Liver (tissue), 9 donors: ENCODE results near the gene GMPR. TPM values are rescaled to one million over a fixed set of nuclear protein-coding genes. Genes with fewer than 3 reads are reported as not detected.

Experiments used
- DNase-seq: peaks from one replicate; pipeline ENCODE4 v3.0.0-alpha.2; 2017; ENCODE audit warnings: low spot score
- H3K27ac ChIP-seq, 2 donors: one replicate each; pipeline ENCODE4 v1.7.0; 2013; ENCODE audit warnings: inconsistent platforms in 2 of 2, low read length in 2 of 2, control low read depth in 1 of 2, low read depth in 1 of 2, mild to moderate bottlenecking in 1 of 2
- H3K27me3 ChIP-seq, 4 donors: one replicate each; pipeline versions ENCODE4 v1.6.1 to v1.7.0; 2013; ENCODE audit warnings: low read length in 3 of 4, inconsistent platforms in 1 of 4, mild to moderate bottlenecking in 1 of 4, moderate library complexity in 1 of 4; ENCODE audit not compliant: control insufficient read depth in 4 of 4, insufficient read depth in 4 of 4
- H3K36me3 ChIP-seq, 4 donors: one replicate each; pipeline versions ENCODE4 v1.6.1 to v1.7.0; 2013; ENCODE audit warnings: low read length in 3 of 4, mild to moderate bottlenecking in 3 of 4, low read depth in 1 of 4, moderate library complexity in 1 of 4; ENCODE audit not compliant: control insufficient read depth in 4 of 4, insufficient read depth in 3 of 4
- H3K4me1 ChIP-seq, 4 donors: one replicate each; pipeline versions ENCODE4 v1.6.1 to v1.7.0; 2013; ENCODE audit warnings: low read length in 3 of 4, mild to moderate bottlenecking in 3 of 4, moderate library complexity in 1 of 4; ENCODE audit not compliant: control insufficient read depth in 4 of 4, insufficient read depth in 4 of 4
- H3K4me3 ChIP-seq, 3 donors: one replicate each; pipeline versions ENCODE4 v1.6.1 to v1.7.0; 2013; ENCODE audit warnings: low read length in 3 of 3, control low read depth in 1 of 3, low read depth in 1 of 3, mild to moderate bottlenecking in 1 of 3
- H3K9ac ChIP-seq, 2 donors: one replicate each; pipeline ENCODE4 v1.7.0; 2013; ENCODE audit warnings: low read length in 2 of 2, mild to moderate bottlenecking in 2 of 2, moderate library complexity in 2 of 2, control low read depth in 1 of 2, low read depth in 1 of 2
- H3K9me3 ChIP-seq, 4 donors: one replicate each; pipeline versions ENCODE4 v1.6.1 to v1.7.0; 2013; ENCODE audit warnings: low read length in 3 of 4; ENCODE audit not compliant: control insufficient read depth in 4 of 4
- ATF3 ChIP-seq: IDR thresholded peaks from 2 replicates; pipeline ENCODE4 v1.6.1; 2016; ENCODE audit warnings: antibody characterized with exemption
- CTCF ChIP-seq: fragments of 150-350 bp; IDR thresholded peaks from 2 replicates; pipeline ENCODE4 v1.5.1; 2017; ENCODE audit warnings: improper control_type of control experiment, low read depth, low read length; ENCODE audit not compliant: missing input control
- FOXA1 ChIP-seq: IDR thresholded peaks from 2 replicates; pipeline ENCODE4 v1.6.1; 2016; ENCODE audit warnings: antibody characterized with exemption
- FOXA2 ChIP-seq: IDR thresholded peaks from 2 replicates; pipeline ENCODE4 v1.6.1; 2016; ENCODE audit warnings: antibody characterized with exemption
- GABPA ChIP-seq, 2 donors: IDR thresholded peaks in 1 of 2; conservative IDR thresholded peaks in 1 of 2; 2 replicates each; pipeline ENCODE4 v1.6.1; 2016; ENCODE audit warnings: antibody characterized with exemption in 2 of 2, mild to moderate bottlenecking in 1 of 2, moderate library complexity in 1 of 2
- HNF4A ChIP-seq, 2 donors: conservative IDR thresholded peaks; 2 replicates each; pipeline ENCODE4 v1.6.1; 2016; ENCODE audit warnings: antibody characterized with exemption in 2 of 2, mild to moderate bottlenecking in 2 of 2
- HNF4G ChIP-seq: IDR thresholded peaks from 2 replicates; pipeline ENCODE4 v1.6.1; 2016; ENCODE audit warnings: antibody characterized with exemption
- JUND ChIP-seq, 2 donors: IDR thresholded peaks; 2 replicates each; pipeline ENCODE4 v1.6.1; 2016; ENCODE audit warnings: antibody characterized with exemption in 2 of 2
- NR2F2 ChIP-seq: IDR thresholded peaks from 2 replicates; pipeline ENCODE4 v1.6.1; 2016; ENCODE audit warnings: antibody characterized with exemption
- RAD21 ChIP-seq, 2 donors: IDR thresholded peaks; 2 replicates each; pipeline ENCODE4 v1.6.1; 2016; ENCODE audit warnings: antibody characterized with exemption in 2 of 2, mild to moderate bottlenecking in 2 of 2
- REST ChIP-seq: IDR thresholded peaks from 2 replicates; pipeline ENCODE4 v1.6.1; 2016; ENCODE audit warnings: antibody characterized with exemption, mild to moderate bottlenecking
- RXRA ChIP-seq, 2 donors: IDR thresholded peaks; 2 replicates each; pipeline ENCODE4 v1.6.1; 2017 to 2018; ENCODE audit warnings: antibody characterized with exemption in 2 of 2, mild to moderate bottlenecking in 1 of 2
- SP1 ChIP-seq: IDR thresholded peaks from 2 replicates; pipeline ENCODE4 v1.6.1; 2018; ENCODE audit warnings: antibody characterized with exemption, mild to moderate bottlenecking
- TAF1 ChIP-seq: conservative IDR thresholded peaks from 2 replicates; pipeline ENCODE4 v1.6.1; 2016; ENCODE audit warnings: antibody characterized with exemption, mild to moderate bottlenecking
- YY1 ChIP-seq: IDR thresholded peaks from 2 replicates; pipeline ENCODE4 v1.6.1; 2016; ENCODE audit warnings: antibody characterized with exemption, mild to moderate bottlenecking
- ZBTB33 ChIP-seq: IDR thresholded peaks from 2 replicates; pipeline ENCODE4 v1.6.1; 2016; ENCODE audit warnings: antibody characterized with exemption
- WGBS: extraction: QIAGEN DNeasy Blood & Tissue Kit; methylation state at CpG from one replicate; pipeline ENCODE4 v1.1.7; 2013; 5-methylcytosine and 5-hydroxymethylcytosine counted together
- polyA plus RNA-seq, 2 donors: library from polyadenylated mRNA; stranded (reverse) in 1 of 2; unstranded in 1 of 2; fragments of 200-250 nt in 1 of 2; fragments of >200 nt in 1 of 2; fragmentation: Nextera tagmentation in 1 of 2; extraction: Ambion mirVana in 1 of 2; gene quantifications; one replicate each; pipeline versions ENCODE4 v1.2.1 to v1.2.3, GENCODE V29; 2013 to 2015
- total RNA-seq, 2 donors: library from RNA; depleted of rRNA; stranded (reverse); fragments of >200 nt; gene quantifications; one replicate each; pipeline ENCODE4 v1.2.3, GENCODE V29; 2014
- donor health status: healthy.
- donor health status: healthy.
- donor health status: healthy.
- donor health status: healthy.
- donor health status: healthy.

GMPR gene
- total and polyA plus RNA-seq, 4 donors: 2.1 to 50.2 (median 4.2) TPM

- H3K36me3 ChIP-seq: peaks cover 0 to 3% (median 0%) of the 10 kb centered on the region in 4 donors
- no peak for TF ChIP-seq TAF1
- no peak for TF ChIP-seq FOXA1
- no peak for TF ChIP-seq HNF4A (conservative IDR thresholded peaks at IDR 0.05)
- TF ChIP-seq REST: no peak
- no peak for TF ChIP-seq SP1
- TF ChIP-seq FOXA2: no peak
- no peak for TF ChIP-seq YY1
- no peak for TF ChIP-seq ZBTB33
- no peak for TF ChIP-seq RAD21 (IDR thresholded peaks at IDR 0.05)
- TF ChIP-seq GABPA (IDR thresholded peaks at IDR 0.05 in 1 of 2, conservative IDR thresholded peaks at IDR 0.05 in 1 of 2): no peak
- no peaks in the 10 kb centered on the region for H3K9me3 ChIP-seq
- no peaks in the 10 kb centered on the region for H3K27me3 ChIP-seq
- DNase-seq: no peak
- no peaks in the 10 kb centered on the region for H3K4me1 ChIP-seq
- H3K4me3 ChIP-seq: no peak overlapping the region
- H3K9ac ChIP-seq: no peak overlapping the region
- WGBS: 89% methylated on average over 5 of the region's 5 CpGs
- H3K27ac ChIP-seq: no peak overlapping the region
Observed at GRCh38 chr6:16295471-16295870, 57.1 kb downstream of the GMPR start.

- no peak for DNase-seq
- Histone ChIP-seq H3K36me3 (peaks cover 0 to 3% (median 0%) of the 10 kb centered on the region in 4 donors), H3K4me3 (no peak overlapping the region), H3K9ac (no peak overlapping the region), H3K27me3 (no peaks in the 10 kb centered on the region), H3K27ac (no peak overlapping the region), H3K9me3 (no peaks in the 10 kb centered on the region), H3K4me1 (no peaks in the 10 kb centered on the region)
- WGBS: 93% methylated on average over 7 of the region's 7 CpGs
- no peak for TF ChIP-seq RAD21 (IDR thresholded peaks at IDR 0.05)
- TF ChIP-seq CTCF: no peak
- TF ChIP-seq JUND (IDR thresholded peaks at IDR 0.05): no peak
- TF ChIP-seq REST: no peak
- no peak for TF ChIP-seq ZBTB33
- TF ChIP-seq TAF1: no peak
- TF ChIP-seq NR2F2: no peak
- no peak for TF ChIP-seq RXRA (IDR thresholded peaks at IDR 0.05)
- TF ChIP-seq GABPA (IDR thresholded peaks at IDR 0.05 in 1 of 2, conservative IDR thresholded peaks at IDR 0.05 in 1 of 2): no peak
- TF ChIP-seq FOXA2: no peak
- TF ChIP-seq HNF4G: no peak
- TF ChIP-seq HNF4A (conservative IDR thresholded peaks at IDR 0.05): no peak
- TF ChIP-seq ATF3: no peak
- TF ChIP-seq FOXA1: no peak
- no peak for TF ChIP-seq SP1
Observed at GRCh38 chr6:16296061-16296670, 57.8 kb downstream of the GMPR start.
